Pulmonary artery endothelial cell (primary cell): Measurements from ENCODE around the gene TOM1L2. TPM values are rescaled to one million over a fixed set of nuclear protein-coding genes. Genes with fewer than 3 reads are reported as not detected.

ENCODE experiments used
- DNase-seq: peaks from one replicate; pipeline ENCODE4 v3.0.0-alpha.2; 2011; ENCODE audit warnings: low read depth, low spot score
- total RNA-seq: library from RNA; depleted of rRNA; stranded (reverse); fragments of >200 nt; gene quantifications from 2 replicates; pipeline ENCODE4 v1.2.3, GENCODE V29; 2014

The TOM1L2 gene
- 14.3 and 19.8 TPM in 2 replicates for total RNA-seq

DNA sequence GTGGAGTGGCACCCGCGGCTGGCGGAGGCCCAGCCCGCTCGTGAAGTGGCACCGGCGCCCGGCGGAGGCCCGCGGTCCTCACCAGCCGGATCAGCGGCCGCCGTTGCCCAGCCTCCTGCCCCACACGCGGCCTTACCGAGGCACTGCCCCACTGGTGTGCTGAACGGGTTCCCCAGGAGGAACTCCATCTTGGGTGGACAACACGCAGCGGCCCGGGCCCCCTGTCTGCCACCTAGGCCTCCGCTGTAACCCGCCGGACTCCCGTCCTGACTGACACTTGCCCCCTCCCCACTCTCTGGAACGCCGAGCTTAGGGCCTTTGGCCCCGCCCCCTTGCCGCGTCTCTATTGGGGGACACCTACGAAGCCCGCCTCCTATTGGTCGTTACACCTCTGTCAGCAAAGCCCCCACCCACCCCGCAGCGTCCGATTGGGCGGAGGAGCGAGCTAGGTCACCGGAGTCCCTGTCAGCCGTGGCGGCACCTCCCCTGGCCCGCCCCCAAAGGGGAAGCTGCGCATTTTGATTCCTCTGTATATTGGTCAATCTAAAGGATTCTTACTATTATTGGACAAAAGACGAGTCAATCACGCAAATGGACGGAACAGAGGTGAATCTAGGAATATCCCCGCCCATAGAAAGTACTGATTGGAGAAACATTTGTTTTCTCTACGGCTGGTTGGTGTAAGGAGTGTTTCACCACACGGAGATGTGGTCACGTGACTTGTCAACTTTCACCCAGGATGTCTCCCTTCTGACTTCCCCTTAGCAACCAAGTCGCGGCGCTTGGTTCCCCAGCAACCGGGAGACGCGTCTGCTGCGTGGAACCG, at the start of gene TOM1L2, which contains the start of gene DRC3:
Gene TOM1L2, minus strand, starts transcription at position 275 of the 826 bp plus-strand sequence. Its CDS starts 87 bp downstream, at position 188.
Gene DRC3, plus strand, starts transcription at position 737 of the 826 bp plus-strand sequence. CDS start 4,737 bp downstream, outside the sequence.
- peak; percentile 100 for DNase-seq

GRCh38 chr17:18021372-18021771, 49.2 kb upstream of the TOM1L2 start:
- no peak for DNase-seq

GRCh38 chr17:18020971-18021370, 48.8 kb upstream of the TOM1L2 start:
- no peak for DNase-seq

GRCh38 chr17:18019838-18020154, 47.6 kb upstream of the TOM1L2 start:
- DNase-seq, result no peak

DNA sequence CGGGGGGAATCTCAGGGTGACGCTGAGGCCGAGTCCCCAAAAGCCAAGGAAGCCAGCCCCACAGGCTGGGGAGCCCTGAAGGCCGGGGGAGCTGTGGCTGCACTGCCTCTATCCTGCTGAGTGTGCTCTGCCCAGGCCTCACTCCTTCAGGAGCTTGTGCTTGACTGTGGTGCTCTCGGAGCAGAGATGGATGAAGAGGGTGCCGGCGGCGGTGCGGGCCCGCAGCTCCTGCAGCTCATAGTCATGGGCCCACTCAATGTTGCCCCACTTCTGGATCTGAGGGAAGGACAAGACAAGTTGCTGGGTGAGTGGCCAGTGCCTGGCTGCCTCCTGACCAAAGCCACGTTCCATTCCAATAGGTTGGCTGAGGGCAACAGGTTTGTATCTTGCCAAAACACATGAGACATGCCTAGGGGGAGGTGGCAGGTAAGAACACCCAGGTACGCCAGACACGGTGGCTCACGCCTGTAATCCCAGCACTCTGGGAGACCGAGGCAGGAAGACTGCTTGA, 46.3 kb upstream of the TOM1L2 start:
- no peak for DNase-seq

GRCh38 chr17:18017958-18018357, 45.8 kb upstream of the TOM1L2 start:
- DNase-seq, result peak; percentile 17

GRCh38 chr17:18016426-18016825, 44.2 kb upstream of the TOM1L2 start:
- DNase-seq, result no peak

DNA sequence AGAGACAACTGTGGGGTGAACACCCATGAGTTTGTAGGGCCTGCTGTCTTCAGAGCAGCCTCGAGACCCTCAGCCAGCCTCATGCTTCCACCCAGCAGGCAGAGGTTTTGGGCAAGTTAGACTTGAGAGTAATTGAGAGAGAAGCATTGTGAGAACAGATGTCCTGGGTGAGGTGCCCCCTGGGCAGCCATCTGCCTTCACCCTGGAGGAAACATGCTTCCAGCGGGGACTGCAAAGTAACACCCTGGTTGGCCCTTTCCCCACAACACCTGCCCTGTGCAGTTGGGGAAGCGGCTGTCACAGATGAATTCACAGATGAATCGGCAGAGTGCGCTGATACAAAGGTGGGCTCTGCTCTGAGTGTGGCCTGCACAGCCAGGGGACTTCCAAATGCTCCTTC, 43.4 kb upstream of the TOM1L2 start:
- no peak for DNase-seq

DNA sequence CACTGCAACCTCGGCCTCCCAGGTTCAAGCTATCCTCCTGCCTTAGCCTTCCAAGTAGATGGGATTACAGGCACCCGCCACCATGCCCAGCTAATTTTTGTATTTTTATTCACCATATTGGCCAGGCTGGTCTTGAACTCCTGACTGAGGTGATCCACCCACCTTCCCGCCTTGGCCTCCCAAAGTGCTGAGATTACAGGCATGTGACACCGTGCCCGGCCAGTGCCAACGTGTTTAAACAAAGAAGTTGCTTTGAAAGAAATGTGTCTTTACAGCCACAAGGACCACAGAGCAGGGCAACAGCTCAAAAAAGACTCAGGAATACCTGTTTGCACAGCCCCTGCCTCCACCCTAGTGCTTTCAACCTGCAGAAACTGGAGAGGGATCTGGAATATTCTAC, 41.8 kb upstream of the TOM1L2 start:
- DNase-seq, result no peak

- DNase-seq, result no peak
These were observed 39.1 kb upstream of the TOM1L2 start for GRCh38 chr17:18011286-18011685.

DNA sequence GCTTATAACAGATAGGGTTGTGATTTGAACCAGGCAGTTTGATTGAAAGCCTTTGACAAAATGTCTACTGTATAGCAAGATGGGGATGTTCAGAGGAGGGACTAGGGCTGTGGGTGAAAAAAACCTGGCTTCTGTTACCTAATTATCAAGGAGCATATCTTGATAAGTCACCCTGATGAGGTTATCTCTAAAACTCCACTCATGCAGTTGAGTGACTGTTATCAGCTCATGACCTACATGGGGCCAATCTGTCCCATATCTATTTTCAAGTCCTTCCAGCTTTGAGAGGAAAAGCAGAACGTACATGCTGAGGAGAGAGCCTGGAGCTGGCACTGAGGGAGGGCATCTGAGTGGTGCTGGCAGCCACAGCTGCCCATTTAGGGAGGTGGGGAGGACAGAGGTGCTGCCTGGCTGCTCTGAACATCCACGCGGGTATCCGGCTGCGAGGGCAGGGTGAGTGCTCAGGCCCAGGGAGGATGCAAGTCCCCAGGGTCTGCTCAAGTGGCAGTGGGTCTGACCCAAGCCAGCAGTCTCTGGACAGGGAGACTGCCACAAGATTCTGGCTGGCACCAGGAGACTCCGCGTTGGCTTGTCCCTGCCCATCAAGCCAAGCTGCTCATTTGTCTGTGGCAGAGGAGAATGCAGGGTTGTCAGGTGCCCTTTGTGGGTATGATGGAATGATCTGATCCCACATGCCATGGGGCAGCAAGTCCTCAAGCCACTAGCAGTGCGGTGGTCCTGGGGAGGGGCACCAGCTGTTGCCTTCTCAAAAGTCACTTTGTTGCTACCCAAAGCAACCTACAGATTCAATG, 37.6 kb upstream of the TOM1L2 start:
- no peak for DNase-seq

GRCh38 chr17:18008496-18009268, 36.5 kb upstream of the TOM1L2 start:
- DNase-seq, result no peak

DNA sequence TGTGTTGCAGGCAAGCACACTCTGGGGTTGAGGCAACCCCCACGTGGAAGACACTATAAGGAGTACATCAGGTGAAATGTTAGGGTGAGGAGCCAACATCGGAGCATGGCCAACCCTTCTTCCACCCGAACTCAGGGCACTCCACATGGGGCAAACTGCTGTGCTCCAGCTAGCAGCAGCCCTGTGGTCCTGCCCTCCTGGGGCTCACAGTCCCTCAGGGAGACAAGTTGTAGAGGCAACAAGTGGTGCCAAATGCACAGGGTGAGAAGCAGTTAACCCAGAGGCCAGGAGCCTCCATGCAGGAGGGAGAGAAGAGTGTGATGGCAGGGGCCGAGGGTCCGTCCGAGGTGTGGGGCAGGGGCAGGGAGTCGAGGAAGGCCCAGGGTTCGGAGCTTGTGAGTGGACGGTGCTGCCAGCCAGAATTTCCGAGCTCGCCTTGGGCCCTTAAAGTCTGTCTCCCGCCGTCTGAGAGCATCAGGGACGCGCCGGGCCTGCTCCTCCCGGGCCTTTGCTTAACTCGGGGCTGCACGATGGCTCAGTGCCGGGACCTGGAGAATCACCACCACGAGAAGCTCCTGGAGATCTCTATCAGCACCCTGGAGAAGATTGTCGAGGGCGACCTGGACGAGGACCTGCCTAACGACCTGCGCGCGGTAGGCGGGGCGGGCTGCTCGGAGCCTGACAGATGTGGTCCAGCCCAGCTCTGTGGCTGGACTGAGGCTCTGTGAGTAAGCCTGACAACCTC, 34.5 kb upstream of the TOM1L2 start:
- DNase-seq, result no peak

- DNase-seq, result no peak
These were observed 33.3 kb upstream of the TOM1L2 start for GRCh38 chr17:18005496-18005895.

DNA sequence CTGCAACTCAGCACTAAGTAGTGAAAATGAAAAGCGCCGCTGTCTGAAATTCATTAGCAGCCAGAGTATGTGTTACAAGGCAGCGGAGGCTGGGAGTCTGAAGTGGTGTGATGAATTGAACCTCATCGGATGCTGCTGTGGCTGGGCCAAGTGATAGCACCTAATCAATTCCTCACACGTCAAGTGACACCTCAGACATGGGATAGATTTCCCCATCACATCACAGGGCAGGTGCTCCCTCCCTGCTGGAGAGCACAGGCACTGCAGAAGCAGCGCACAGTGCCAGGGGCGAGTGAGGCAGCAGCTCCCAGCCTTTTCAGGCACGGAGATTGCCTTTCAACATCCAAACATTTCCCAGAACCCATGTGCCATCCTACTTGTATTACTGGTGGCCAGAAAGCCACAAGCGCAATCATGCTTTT, 32.7 kb upstream of the TOM1L2 start:
- no peak for DNase-seq

DNA sequence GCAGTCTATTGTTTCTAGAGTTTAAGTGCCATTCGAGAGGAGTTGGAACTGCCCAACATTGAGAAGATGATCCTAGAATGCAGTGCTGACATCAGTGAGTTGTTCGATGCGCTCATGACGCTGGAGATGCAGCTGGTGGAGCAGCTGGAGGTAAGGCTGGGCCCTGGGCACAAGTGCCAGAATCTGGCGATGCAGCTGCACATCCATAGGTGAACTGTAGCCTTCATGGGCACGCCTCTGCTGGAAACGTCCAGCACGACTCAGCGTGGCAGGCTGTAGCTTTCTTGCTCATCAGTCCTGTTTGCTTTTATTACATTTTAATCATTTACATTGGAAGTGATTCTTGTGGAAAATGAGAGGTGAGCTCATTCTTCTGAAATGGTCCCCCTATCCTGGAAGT, 32.1 kb upstream of the TOM1L2 start:
- no peak for DNase-seq

DNA sequence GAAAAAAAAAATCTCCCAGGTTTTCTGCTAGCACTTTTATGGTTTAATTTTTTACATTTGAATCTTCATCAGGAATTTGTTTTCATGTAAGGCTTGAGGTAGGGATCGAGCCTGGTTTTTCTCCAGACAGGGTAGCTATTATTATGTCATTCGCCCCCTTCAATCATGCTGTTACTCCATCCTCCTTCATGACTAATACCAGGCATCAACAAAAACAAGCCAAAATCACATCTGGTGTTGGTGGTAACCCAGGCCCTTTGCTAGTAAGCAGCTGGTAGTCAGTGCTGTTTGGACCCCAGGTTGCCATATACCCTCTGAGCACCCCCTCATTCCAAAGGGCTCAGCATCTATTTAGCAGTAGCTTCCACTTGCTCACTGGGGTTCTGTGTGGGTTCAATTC, 30.0 kb upstream of the TOM1L2 start:
- DNase-seq, result no peak

DNA sequence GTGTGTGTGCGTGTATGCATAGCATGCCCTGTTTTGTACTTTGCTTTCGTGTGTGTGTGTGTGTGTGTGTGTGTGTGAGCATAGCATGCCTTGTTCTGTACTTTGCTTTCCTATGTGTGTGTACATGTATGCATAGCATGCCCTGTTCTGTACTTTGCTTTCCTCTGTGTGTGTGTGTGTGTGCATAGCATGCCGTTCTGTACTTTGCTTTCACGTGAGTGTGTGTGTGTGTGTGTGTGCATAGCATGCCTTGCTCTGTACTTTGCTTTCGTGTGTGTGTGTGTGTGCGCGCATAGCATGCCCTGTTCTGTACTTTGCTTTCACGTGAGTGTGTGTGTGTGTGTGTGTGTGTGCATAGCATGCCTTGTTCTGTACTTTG, 27.8 kb upstream of the TOM1L2 start:
- DNase-seq, result no peak

GRCh38 chr17:17999364-18000029, 27.3 kb upstream of the TOM1L2 start:
- no peak for DNase-seq

DNA sequence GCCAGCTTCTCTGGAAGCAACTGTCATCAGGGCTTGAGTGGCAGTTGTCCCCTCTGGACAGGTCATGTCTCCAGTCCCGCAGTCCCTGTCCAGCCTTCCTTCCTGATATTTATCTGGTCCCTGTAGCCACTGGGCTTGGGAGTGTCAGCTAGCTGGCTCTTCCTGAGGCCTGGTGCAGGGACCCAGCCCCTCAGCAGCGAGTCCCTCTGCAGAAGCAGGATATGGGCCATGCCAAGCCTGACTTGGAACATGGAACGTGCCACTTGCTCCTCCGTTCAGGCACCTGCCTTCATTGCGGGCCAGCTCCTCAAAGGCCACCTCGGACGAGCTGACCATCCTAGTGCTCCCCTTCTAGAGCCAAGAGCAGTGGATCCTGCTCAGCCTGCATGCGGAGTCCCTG, 26.7 kb upstream of the TOM1L2 start:
- no peak for DNase-seq
